K562 (cell line): Measurements from ENCODE around the gene PTCH2. TPM values are rescaled to one million over a fixed set of nuclear protein-coding genes. Genes with fewer than 3 reads are reported as not detected.

Experiments
- ATF7 ChIP-seq: fragments of 450-650 bp; IDR thresholded peaks from 2 replicates; pipeline ENCODE4 v1.7.1; 2014; ENCODE audit warnings: mild to moderate bottlenecking, moderate library complexity
- CBX5 ChIP-seq: IDR thresholded peaks from 2 replicates; pipeline ENCODE4 v1.6.1; 2014; ENCODE audit warnings: low read depth, borderline replicate concordance
- ELF2 ChIP-seq: fragments of 250-450 bp; sonication (Bioruptor Pico); IDR thresholded peaks from 2 replicates; pipeline ENCODE4 v1.5.0; 2021; ENCODE audit warnings: mild to moderate bottlenecking
- ETV5 ChIP-seq: sonication (generic); formaldehyde crosslinking; IDR thresholded peaks from 2 replicates; pipeline ENCODE4 v1.4.0; 2020; ENCODE audit warnings: low read depth, mild to moderate bottlenecking, missing genetic modification reagents
- FOSL1 ChIP-seq: fragments of 200-800 bp; sonication (Bioruptor generic); conservative IDR thresholded peaks from 2 replicates; pipeline ENCODE4 v1.6.1; 2016; ENCODE audit warnings: missing genetic modification characterization, missing compliant biosample characterization
- FOXA1 ChIP-seq: fragments of 450-650 bp; IDR thresholded peaks from 2 replicates; pipeline ENCODE4 v1.6.1; 2016; ENCODE audit warnings: mild to moderate bottlenecking, borderline replicate concordance
- HSF4 ChIP-seq: fragments of 250-450 bp; sonication (Bioruptor Pico); IDR thresholded peaks from 2 replicates; pipeline ENCODE4 v2.1.2; 2022; ENCODE audit warnings: mild to moderate bottlenecking, moderate library complexity, borderline replicate concordance
- NCOA4 ChIP-seq: fragments of 450-650 bp; IDR thresholded peaks from 2 replicates; pipeline ENCODE4 v1.6.1; 2018; ENCODE audit warnings: mild to moderate bottlenecking; ENCODE audit not compliant: partially characterized antibody
- NFIX ChIP-seq: fragments of 250-450 bp; sonication (Bioruptor Pico); IDR thresholded peaks from 2 replicates; pipeline ENCODE4 v1.4.0; 2020; ENCODE audit warnings: low read depth, mild to moderate bottlenecking, moderate library complexity
- PATZ1 ChIP-seq: fragments of 250-450 bp; sonication (Bioruptor Pico); IDR thresholded peaks from 2 replicates; pipeline ENCODE4 v1.5.0; 2020; ENCODE audit warnings: mild to moderate bottlenecking, borderline replicate concordance
- SAFB ChIP-seq: fragments of 200-400 bp; formaldehyde crosslinking; IDR thresholded peaks from 2 replicates; pipeline ENCODE4 v1.6.1; 2017; ENCODE audit warnings: low read depth, low read length, borderline replicate concordance
- SMC3 ChIP-seq: conservative IDR thresholded peaks from 2 replicates; pipeline ENCODE4 v1.6.1; 2011; ENCODE audit warnings: low read depth, low read length, improper control_type of control experiment; ENCODE audit not compliant: insufficient read depth
- STAG1 ChIP-seq: sonication (generic); formaldehyde crosslinking; IDR thresholded peaks from 2 replicates; pipeline ENCODE4 v1.5.0; 2020; ENCODE audit warnings: missing genetic modification reagents, borderline replicate concordance
- UBTF ChIP-seq, 2 experiments: IDR thresholded peaks; 2 replicates each; pipeline ENCODE4 v1.6.1; 2012; ENCODE audit warnings: improper control_type of control experiment in 2 of 2, low read depth in 2 of 2, low read length in 2 of 2, borderline replicate concordance in 1 of 2
- VEZF1 ChIP-seq: fragments of 200-800 bp; sonication (Bioruptor generic); IDR thresholded peaks from 2 replicates; pipeline ENCODE4 v1.6.1; 2017; ENCODE audit warnings: missing genetic modification characterization, missing compliant biosample characterization
- ZEB2 ChIP-seq: fragments of 450-650 bp; IDR thresholded peaks from 2 replicates; pipeline ENCODE4 v1.6.1; 2016
- ZKSCAN3 ChIP-seq: fragments of 250-450 bp; sonication (Bioruptor Pico); IDR thresholded peaks from 2 replicates; pipeline ENCODE4 v1.4.0; 2020
- ZNF133 ChIP-seq: fragments of 250-450 bp; sonication (Bioruptor Pico); IDR thresholded peaks from 2 replicates; pipeline ENCODE4 v1.4.0; 2020; ENCODE audit warnings: mild to moderate bottlenecking
- ZNF324 ChIP-seq: fragments of 250-450 bp; sonication (Bioruptor Pico); IDR thresholded peaks from 2 replicates; pipeline ENCODE4 v1.4.0; 2020; ENCODE audit warnings: mild to moderate bottlenecking
- ZNF398 ChIP-seq: fragments of 250-450 bp; sonication (Bioruptor Pico); IDR thresholded peaks from 2 replicates; pipeline ENCODE4 v1.8.0; 2021; ENCODE audit warnings: moderate library complexity, mild to moderate bottlenecking, inconsistent platforms
- ZNF507 ChIP-seq: conservative IDR thresholded peaks from 2 replicates; pipeline ENCODE4 v1.6.1; 2017; ENCODE audit warnings: missing genetic modification characterization, missing compliant biosample characterization
- polyA plus RNA-seq, 8 experiments: library from polyadenylated mRNA; depleted of rRNA in 4 of 8; stranded (reverse) in 5 of 8; unstranded in 3 of 8; fragments of >200 nt; fragmentation: Nextera tagmentation in 2 of 8; fragmentation: Illumina TruSeq in 1 of 8; extraction: Ambion mirVana in 2 of 8; extraction: Trizol in 1 of 8; gene quantifications; 2 replicates each; pipeline versions ENCODE4 v1.2.1 to v1.2.3, GENCODE V29; 2011 to 2014; ENCODE audit warnings: inconsistent platforms in 1 of 8, missing spikeins in 1 of 8
- total RNA-seq, 7 experiments: library from RNA; depleted of rRNA in 6 of 7; stranded (reverse); fragments of >200 nt in 6 of 7; fragmentation: Illumina TruSeq in 2 of 7; extraction: Trizol in 2 of 7; gene quantifications; 2 replicates each; pipeline versions ENCODE4 v1.2.1 to v1.2.3, GENCODE V29; 2011 to 2021; ENCODE audit warnings: low replicate concordance in 1 of 7

PTCH2 gene
- total and polyA plus RNA-seq, 9 of the 15 experiments (the other 6 are each of a cell fraction or from before 2014, with no cell fraction given): 0.15 to 27.3 (median 0.48) TPM; not detected in 1

GRCh38 chr1:44786138-44786840 is 56.8 kb downstream of the PTCH2 start (continued):
- no peak for TF ChIP-seq CBX5
- TF ChIP-seq VEZF1 (CRISPR knock-in tag): peak; percentile 40
- no peak for TF ChIP-seq ZNF507
- TF ChIP-seq ZNF324 (CRISPR knock-in tag): no peak
- no peak for TF ChIP-seq ETV5 (CRISPR knock-in tag)
- no peak for TF ChIP-seq PATZ1 (CRISPR knock-in tag)
- no peak for TF ChIP-seq NCOA4
- peak; percentile 90 for TF ChIP-seq STAG1
- no peak for TF ChIP-seq ZNF398 (CRISPR knock-in tag)
- TF ChIP-seq ELF2 (CRISPR knock-in tag): no peak
- TF ChIP-seq ZNF133: peak; percentile 73; the same call in 1 of the 2 replicates
- TF ChIP-seq NFIX (CRISPR knock-in tag): no peak
- TF ChIP-seq FOXA1: no peak
- TF ChIP-seq ZKSCAN3: no peak
- no peak for TF ChIP-seq SAFB
- peak; percentile 17; the same call in 1 of the 2 replicates for TF ChIP-seq ATF7
- no peak for TF ChIP-seq HSF4 (CRISPR knock-in tag)
- no peak for TF ChIP-seq FOSL1 (tag)
- TF ChIP-seq ZEB2: no peak
- peak; percentile 87 for TF ChIP-seq SMC3
- no peak for TF ChIP-seq UBTF (IDR thresholded peaks at IDR 0.05; ENCODE audit: borderline replicate concordance in 1 of 2, low read depth in 2 of 2, low read length in 2 of 2)
